Naive thymus-derived CD4-positive, alpha-beta T cell (primary cell): ENCODE results near the gene ANKFN1. TPM values are rescaled to one million over a fixed set of nuclear protein-coding genes. Genes with fewer than 3 reads are reported as not detected.

ENCODE experiments used
- ATAC-seq: fragments of 150-1000 bp; cut with Tn5 transposase; 2 replicates; pipeline ENCODE4 v1.10.0; 2021; ENCODE audit warnings: mild to moderate bottlenecking, moderate library complexity
- CTCF ChIA-PET: fragments of 350-600 bp; sonication (Branson Sonifier 250); formaldehyde crosslinking; loops from one replicate; lab custom pipeline; 2021; ENCODE audit warnings: antibody characterized with exemption; lab: Charles Lee
- POLR2A ChIA-PET: fragments of 350-600 bp; sonication (Branson Sonifier 250); formaldehyde crosslinking; loops from one replicate; lab custom pipeline; 2021; ENCODE audit warnings: antibody characterized with exemption, inconsistent platforms; lab: Charles Lee
- DNase-seq, 9 donors: peaks; one replicate each; pipeline versions ENCODE4 v3.0.0 to v3.0.0-alpha.2; 2020 to 2022; ENCODE audit warnings: mixed read lengths in 1 of 9
- H3K27ac ChIP-seq: one replicate; pipeline ENCODE4 v1.7.0; 2013; ENCODE audit warnings: mild to moderate bottlenecking, low read depth, low read length, moderate library complexity
- H3K27me3 ChIP-seq, 2 donors: one replicate each; pipeline ENCODE4 v1.7.0; 2013; ENCODE audit warnings: low read length in 2 of 2, mild to moderate bottlenecking in 2 of 2, moderate library complexity in 2 of 2; ENCODE audit not compliant: control insufficient read depth in 2 of 2, insufficient read depth in 2 of 2
- H3K36me3 ChIP-seq, 3 experiments: 1 replicate in 2 of 3; 2 replicates in 1 of 3; pipeline ENCODE4 v1.7.0; 2013; ENCODE audit warnings: low read length in 3 of 3, mild to moderate bottlenecking in 3 of 3, moderate library complexity in 1 of 3; ENCODE audit not compliant: insufficient read depth in 3 of 3, control insufficient read depth in 2 of 3
- H3K4me1 ChIP-seq, 2 donors: one replicate each; pipeline ENCODE4 v1.7.0; 2013; ENCODE audit warnings: low read length in 2 of 2, mild to moderate bottlenecking in 2 of 2, moderate library complexity in 1 of 2; ENCODE audit not compliant: control insufficient read depth in 2 of 2, insufficient read depth in 2 of 2
- H3K4me3 ChIP-seq: 2 replicates; pipeline ENCODE4 v1.7.0; 2013; ENCODE audit warnings: mild to moderate bottlenecking, low read length
- H3K9me3 ChIP-seq, 3 experiments: 1 replicate in 2 of 3; 2 replicates in 1 of 3; pipeline ENCODE4 v1.7.0; 2013; ENCODE audit warnings: low read length in 3 of 3; ENCODE audit not compliant: control insufficient read depth in 2 of 3
- H3K27ac Mint-ChIP-seq, 9 donors: one replicate each; pipeline ENCODE4 v1.8.0; 2020 to 2022; ENCODE audit warnings: mixed read lengths in 9 of 9, mild to moderate bottlenecking in 8 of 9, moderate library complexity in 5 of 9, inconsistent platforms in 2 of 9
- H3K27me3 Mint-ChIP-seq, 5 donors: one replicate each; pipeline ENCODE4 v1.8.0; 2021 to 2022; ENCODE audit warnings: mixed read lengths in 5 of 5, mild to moderate bottlenecking in 1 of 5
- H3K36me3 Mint-ChIP-seq, 5 donors: one replicate each; pipeline ENCODE4 v1.8.0; 2020 to 2022; ENCODE audit warnings: mixed read lengths in 5 of 5, mild to moderate bottlenecking in 3 of 5, inconsistent platforms in 1 of 5
- H3K4me1 Mint-ChIP-seq, 7 donors: one replicate each; pipeline ENCODE4 v1.8.0; 2020 to 2022; ENCODE audit warnings: mixed read lengths in 7 of 7, mild to moderate bottlenecking in 3 of 7, inconsistent platforms in 1 of 7
- H3K4me3 Mint-ChIP-seq, 10 donors: one replicate each; pipeline ENCODE4 v1.8.0; 2020 to 2022; ENCODE audit warnings: mild to moderate bottlenecking in 10 of 10, mixed read lengths in 10 of 10, moderate library complexity in 6 of 10, inconsistent platforms in 2 of 10
- H3K9me3 Mint-ChIP-seq, 11 donors: one replicate each; pipeline ENCODE4 v1.8.0; 2020 to 2022; ENCODE audit warnings: mixed read lengths in 11 of 11, mild to moderate bottlenecking in 4 of 11, inconsistent platforms in 1 of 11, moderate library complexity in 1 of 11
- intact Hi-C, 2 donors: fragments of 100-400 bp; cut with micrococcal nuclease; formaldehyde crosslinking; loops; one replicate each; pipeline ENCODE4 v1.15.1; 2023
- polyA plus RNA-seq, 2 donors: library from polyadenylated mRNA; unstranded; fragments of 300-500 nt; fragmentation: Illumina TruSeq; gene quantifications; one replicate each; pipeline ENCODE4 v1.2.3, GENCODE V29; 2021
- total RNA-seq, 6 experiments: library from RNA in 5 of 6; stranded (reverse) in 5 of 6; gene quantifications; 1 replicate in 5 of 6; 2 replicates in 1 of 6; pipeline ENCODE4 v1.2.3 and lab custom pipeline; 2021 to 2026

Gene ANKFN1
- total and polyA plus RNA-seq, 7 experiments from 2014 or later = not detected

- Mint-ChIP-seq H3K27ac (no peak overlapping the region), H3K4me3 (no peak overlapping the region), H3K4me1 (no peaks in the 10 kb centered on the region), H3K27me3 (peaks cover 0 to 23% (median 7%) of the 10 kb centered on the region in 5 donors), H3K36me3 (no peaks in the 10 kb centered on the region), H3K9me3 (no peaks in the 10 kb centered on the region)
- no peak for ATAC-seq
- no peak overlapping the region for H3K27ac ChIP-seq
- H3K9me3 ChIP-seq = no peaks in the 10 kb centered on the region
- no peaks in the 10 kb centered on the region for H3K27me3 ChIP-seq
- H3K4me1 ChIP-seq = no peaks in the 10 kb centered on the region
- H3K4me3 ChIP-seq = no peak overlapping the region
- no peaks in the 10 kb centered on the region for H3K36me3 ChIP-seq
- DNase-seq = no peak
- ChIA-PET POLR2A (no interaction called here), CTCF (no interaction called here)
- intact Hi-C loops = no loop called here
Observed at GRCh38 chr17:56176091-56176490, 22.8 kb downstream of the ANKFN1 start.

GRCh38 chr17:56177361-56177760 is 24.1 kb downstream of the ANKFN1 start:
- H3K4me1 Mint-ChIP-seq = no peaks in the 10 kb centered on the region
- Histone ChIP-seq H3K27ac (no peak overlapping the region), H3K9me3 (no peaks in the 10 kb centered on the region), H3K4me1 (no peaks in the 10 kb centered on the region), H3K27me3 (no peaks in the 10 kb centered on the region), H3K36me3 (no peaks in the 10 kb centered on the region), H3K4me3 (no peak overlapping the region)
- H3K4me3 Mint-ChIP-seq = no peak overlapping the region
- H3K27me3 Mint-ChIP-seq = peaks cover 0 to 23% (median 7%) of the 10 kb centered on the region in 5 donors
- intact Hi-C loops = no loop called here
- H3K27ac Mint-ChIP-seq = no peak overlapping the region
- H3K9me3 Mint-ChIP-seq = no peaks in the 10 kb centered on the region
- ChIA-PET POLR2A (no interaction called here), CTCF (no interaction called here)
- DNase-seq (no peak), ATAC-seq (no peak)
- H3K36me3 Mint-ChIP-seq = no peaks in the 10 kb centered on the region

GRCh38 chr17:56178203-56178602 is 24.9 kb downstream of the ANKFN1 start:
- Histone ChIP-seq H3K4me3 (no peak overlapping the region), H3K27me3 (no peaks in the 10 kb centered on the region), H3K9me3 (no peaks in the 10 kb centered on the region), H3K27ac (no peak overlapping the region), H3K36me3 (no peaks in the 10 kb centered on the region), H3K4me1 (no peaks in the 10 kb centered on the region)
- Mint-ChIP-seq H3K36me3 (no peaks in the 10 kb centered on the region), H3K4me3 (no peak overlapping the region), H3K4me1 (no peaks in the 10 kb centered on the region), H3K9me3 (no peaks in the 10 kb centered on the region), H3K27me3 (peaks cover 0 to 23% (median 7%) of the 10 kb centered on the region in 5 donors), H3K27ac (no peak overlapping the region)
- POLR2A ChIA-PET = no interaction called here
- intact Hi-C loops = no loop called here
- no peak for ATAC-seq
- CTCF ChIA-PET = no interaction called here
- DNase-seq = no peak

- no peaks in the 10 kb centered on the region for H3K4me1 ChIP-seq
- Mint-ChIP-seq H3K36me3 (no peaks in the 10 kb centered on the region), H3K4me1 (no peaks in the 10 kb centered on the region), H3K4me3 (no peak overlapping the region), H3K27me3 (peaks cover 2 to 12% (median 7%) of the 10 kb centered on the region in 5 donors), H3K9me3 (peaks cover 0 to 7% (median 3%) of the 10 kb centered on the region in 11 donors), H3K27ac (no peak overlapping the region)
- no peak overlapping the region for H3K4me3 ChIP-seq
- no peaks in the 10 kb centered on the region for H3K36me3 ChIP-seq
- no peak overlapping the region for H3K27ac ChIP-seq
- DNase-seq (no peak), ATAC-seq (no peak)
- POLR2A ChIA-PET = no interaction called here
- CTCF ChIA-PET = no interaction called here
- H3K9me3 ChIP-seq = no peaks in the 10 kb centered on the region
- intact Hi-C loops = no loop called here
- H3K27me3 ChIP-seq = no peaks in the 10 kb centered on the region
Observed at GRCh38 chr17:56182081-56182480, 28.8 kb downstream of the ANKFN1 start.

GRCh38 chr17:56184650-56185049 is 31.4 kb downstream of the ANKFN1 start:
- ChIA-PET CTCF (no interaction called here), POLR2A (no interaction called here)
- Mint-ChIP-seq H3K4me3 (no peak overlapping the region), H3K27ac (no peak overlapping the region), H3K4me1 (no peaks in the 10 kb centered on the region), H3K9me3 (peaks cover 0 to 9% (median 3%) of the 10 kb centered on the region in 11 donors), H3K27me3 (peaks cover 2 to 12% (median 7%) of the 10 kb centered on the region in 5 donors), H3K36me3 (no peaks in the 10 kb centered on the region)
- Histone ChIP-seq H3K4me1 (no peaks in the 10 kb centered on the region), H3K27me3 (no peaks in the 10 kb centered on the region), H3K4me3 (no peak overlapping the region), H3K36me3 (no peaks in the 10 kb centered on the region), H3K27ac (no peak overlapping the region), H3K9me3 (no peaks in the 10 kb centered on the region)
- DNase-seq = no peak
- no peak for ATAC-seq
- intact Hi-C loops = no loop called here

- H3K4me1 Mint-ChIP-seq = no peaks in the 10 kb centered on the region
- H3K27me3 Mint-ChIP-seq = peaks cover 2 to 12% (median 7%) of the 10 kb centered on the region in 5 donors
- Histone ChIP-seq H3K4me3 (no peak overlapping the region), H3K9me3 (no peaks in the 10 kb centered on the region), H3K27ac (no peak overlapping the region), H3K4me1 (no peaks in the 10 kb centered on the region), H3K36me3 (no peaks in the 10 kb centered on the region), H3K27me3 (no peaks in the 10 kb centered on the region)
- intact Hi-C loops = no loop called here
- DNase-seq (no peak), ATAC-seq (no peak)
- H3K27ac Mint-ChIP-seq = no peak overlapping the region
- CTCF ChIA-PET = no interaction called here
- peaks cover 0 to 10% (median 4%) of the 10 kb centered on the region in 11 donors for H3K9me3 Mint-ChIP-seq
- POLR2A ChIA-PET = no interaction called here
- H3K4me3 Mint-ChIP-seq = no peak overlapping the region
- H3K36me3 Mint-ChIP-seq = no peaks in the 10 kb centered on the region
Observed at GRCh38 chr17:56185491-56186221, 32.4 kb downstream of the ANKFN1 start.

GRCh38 chr17:56186222-56186786 is 33.0 kb downstream of the ANKFN1 start:
- DNase-seq (no peak), ATAC-seq (no peak)
- Mint-ChIP-seq H3K9me3 (peaks cover 0 to 10% (median 4%) of the 10 kb centered on the region in 11 donors), H3K4me1 (no peaks in the 10 kb centered on the region), H3K27ac (no peak overlapping the region), H3K36me3 (no peaks in the 10 kb centered on the region), H3K27me3 (peaks cover 2 to 12% (median 7%) of the 10 kb centered on the region in 5 donors), H3K4me3 (no peak overlapping the region)
- ChIA-PET CTCF (no interaction called here), POLR2A (no interaction called here)
- Histone ChIP-seq H3K36me3 (no peaks in the 10 kb centered on the region), H3K4me3 (no peak overlapping the region), H3K9me3 (no peaks in the 10 kb centered on the region), H3K27ac (no peak overlapping the region), H3K27me3 (no peaks in the 10 kb centered on the region), H3K4me1 (no peaks in the 10 kb centered on the region)
- intact Hi-C loops = no loop called here
